HCT116 (cell line): ENCODE results near the gene FARP1. TPM values are rescaled to one million over a fixed set of nuclear protein-coding genes. Genes with fewer than 3 reads are reported as not detected.

Experiments
- ATAC-seq: fragments of 200-7000 bp; cut with Tn5 transposase; 2 replicates; pipeline ENCODE4 v1.9.1; 2020; ENCODE audit warnings: mild to moderate bottlenecking, moderate library complexity
- BruUV-seq: library from RNA; stranded (reverse); fragments of 400-500 nt; replicated peaks from 2 replicates; lab custom pipeline; 2021; lab: Mats Ljungman, UMichigan
- CTCF ChIA-PET: fragments of 300-600 bp; sonication (Branson Sonifier 250); formaldehyde crosslinking; loops from one replicate; lab custom pipeline; 2021; ENCODE audit warnings: antibody characterized with exemption; lab: Charles Lee
- POLR2A ChIA-PET: fragments of 300-600, 350-600 bp; sonication (Branson Sonifier 250); formaldehyde crosslinking; loops from one replicate; lab custom pipeline; 2021; ENCODE audit warnings: antibody characterized with exemption; lab: Charles Lee
- RAD21 ChIA-PET, 2 experiments: fragments of 300-600 bp; sonication (Branson Sonifier 250); formaldehyde crosslinking; loops; one replicate each; lab custom pipeline; 2023; ENCODE audit warnings: low total read pairs in 2 of 2; ENCODE audit not compliant: uncharacterized antibody in 2 of 2, unreplicated experiment in 2 of 2, low non-redundant PET in 1 of 2; lab: Charles Lee
- DNase-seq: peaks from one replicate; pipeline ENCODE4 v3.0.0-alpha.2; 2010; ENCODE audit warnings: low read depth, low spot score
- H2AFZ ChIP-seq: fragments of 200-600 bp; shearing (Covaris generic), sonication (generic); 2 replicates; pipeline ENCODE4 v1.6.1; 2017; ENCODE audit warnings: low read depth, mixed run types, mixed read lengths, antibody characterized with exemption, low read length; ENCODE audit not compliant: poor library complexity, severe bottlenecking
- H3K27ac ChIP-seq: 2 replicates; pipeline ENCODE4 v1.5.1; 2012; ENCODE audit warnings: low read depth, low read length
- H3K27me3 ChIP-seq: fragments of 200-600 bp; sonication (generic); 2 replicates; pipeline ENCODE4 v1.6.1; 2016; ENCODE audit warnings: mixed run types, low read length, mixed read lengths; ENCODE audit not compliant: insufficient read depth
- H3K36me3 ChIP-seq, 2 experiments: fragments of 200-500 bp in 1 of 2; fragments of 200-600 bp in 1 of 2; sonication (Bioruptor generic) in 1 of 2; sonication (generic) in 1 of 2; 2 replicates each; pipeline versions ENCODE4 v1.5.1 to v1.6.1; 2014 to 2016; ENCODE audit warnings: low read length in 2 of 2, inconsistent platforms in 1 of 2, mixed read lengths in 1 of 2, mixed run types in 1 of 2; ENCODE audit not compliant: insufficient read depth in 2 of 2, control insufficient read depth in 1 of 2
- H3K4me1 ChIP-seq, 2 experiments: fragments of 200-600 bp in 1 of 2; sonication (generic) in 1 of 2; 2 replicates each; pipeline versions ENCODE4 v1.5.1 to v1.6.1; 2012 to 2017; ENCODE audit warnings: low read length in 2 of 2, inconsistent platforms in 1 of 2, mild to moderate bottlenecking in 1 of 2, mixed read lengths in 1 of 2, mixed run types in 1 of 2, moderate library complexity in 1 of 2; ENCODE audit not compliant: insufficient read depth in 2 of 2, control insufficient read depth in 1 of 2
- H3K4me2 ChIP-seq: fragments of 200-600 bp; sonication (generic); 2 replicates; pipeline ENCODE4 v1.6.1; 2017; ENCODE audit warnings: mixed run types, low read length, mixed read lengths
- H3K4me3 ChIP-seq, 2 experiments: fragments of 200-600 bp in 1 of 2; sonication (generic) in 1 of 2; replicated peaks in 1 of 2; 2 replicates each; pipeline ENCODE4 v1.5.1; 2011 to 2016; ENCODE audit warnings: low read length in 2 of 2, control low read depth in 1 of 2, low read depth in 1 of 2, mild to moderate bottlenecking in 1 of 2, mixed read lengths in 1 of 2, mixed run types in 1 of 2
- H3K79me2 ChIP-seq: fragments of 200-600 bp; sonication (generic); 2 replicates; pipeline ENCODE4 v1.6.1; 2017; ENCODE audit warnings: mild to moderate bottlenecking, mixed run types, low read length, moderate library complexity, mixed read lengths; ENCODE audit not compliant: insufficient read depth
- H3K9ac ChIP-seq: fragments of 200-600 bp; sonication (generic); 2 replicates; pipeline ENCODE4 v1.6.1; 2016; ENCODE audit warnings: low read length, mixed read lengths
- H3K9me2 ChIP-seq: fragments of 200-600 bp; sonication (generic), shearing (Covaris generic); 2 replicates; pipeline ENCODE4 v1.6.1; 2017; ENCODE audit warnings: mixed run types, mild to moderate bottlenecking, moderate library complexity; ENCODE audit not compliant: insufficient read depth
- H3K9me3 ChIP-seq, 2 experiments: fragments of 200-500 bp in 1 of 2; fragments of 200-600 bp in 1 of 2; sonication (Bioruptor generic) in 1 of 2; sonication (generic) in 1 of 2; 2 replicates each; pipeline ENCODE4 v1.6.1; 2014 to 2017; ENCODE audit warnings: low read length in 2 of 2, mixed read lengths in 2 of 2, inconsistent platforms in 1 of 2, low read depth in 1 of 2, mild to moderate bottlenecking in 1 of 2, mixed run types in 1 of 2, moderate library complexity in 1 of 2; ENCODE audit not compliant: control insufficient read depth in 1 of 2, insufficient read depth in 1 of 2
- H4K20me1 ChIP-seq: fragments of 200-600 bp; sonication (generic), shearing (Covaris generic); 2 replicates; pipeline ENCODE4 v1.6.1; 2017; ENCODE audit warnings: mixed run types, mild to moderate bottlenecking, moderate library complexity; ENCODE audit not compliant: insufficient read depth
- CTCF ChIP-seq, 3 experiments: fragments of 200-600 bp in 1 of 3; sonication (generic) in 1 of 3; IDR thresholded peaks in 2 of 3; conservative IDR thresholded peaks in 1 of 3; 2 replicates each; pipeline ENCODE4 v1.5.1; 2012 to 2017; ENCODE audit warnings: low read depth in 2 of 3, low read length in 2 of 3, antibody characterized with exemption in 1 of 3, borderline replicate concordance in 1 of 3, control low read depth in 1 of 3, mild to moderate bottlenecking in 1 of 3, mixed read lengths in 1 of 3, mixed run types in 1 of 3, moderate library complexity in 1 of 3; ENCODE audit not compliant: insufficient read depth in 1 of 3
- EZH2 ChIP-seq: fragments of 200-600 bp; sonication (generic); IDR thresholded peaks from 2 replicates; pipeline ENCODE4 v1.6.1; 2017; ENCODE audit warnings: antibody characterized with exemption, mixed run types
- FOSL1 ChIP-seq: IDR thresholded peaks from 2 replicates; pipeline ENCODE4 v1.6.1; 2012; ENCODE audit warnings: low read depth
- POLR2AphosphoS5 ChIP-seq: IDR thresholded peaks from 2 replicates; pipeline ENCODE4 v1.6.1; 2011; ENCODE audit warnings: mild to moderate bottlenecking, low read depth, low read length, moderate library complexity
- RAD21 ChIP-seq: IDR thresholded peaks from 2 replicates; pipeline ENCODE4 v1.6.1; 2012; ENCODE audit warnings: low read depth, mild to moderate bottlenecking
- SRF ChIP-seq: IDR thresholded peaks from 2 replicates; pipeline ENCODE4 v1.6.1; 2012; ENCODE audit warnings: low read depth
- TCF7L2 ChIP-seq: IDR thresholded peaks from 2 replicates; pipeline ENCODE4 v1.7.0; 2011; ENCODE audit warnings: borderline replicate concordance, inconsistent platforms; ENCODE audit not compliant: insufficient read depth, insufficient read length; ENCODE audit errors: extremely low read depth
- YY1 ChIP-seq: IDR thresholded peaks from 2 replicates; pipeline ENCODE4 v1.6.1; 2011; ENCODE audit warnings: low read length, low read depth, moderate library complexity, mild to moderate bottlenecking; ENCODE audit not compliant: insufficient replicate concordance; ENCODE audit errors: extremely low read depth
- ZNF274 ChIP-seq: fragments of 200-500 bp; sonication (Bioruptor generic); IDR thresholded peaks from 2 replicates; pipeline ENCODE4 v1.6.1; 2014; ENCODE audit warnings: mild to moderate bottlenecking, low read depth, low read length, inconsistent platforms
- intact Hi-C: fragments of 100-400 bp; cut with micrococcal nuclease; formaldehyde crosslinking; loops from 2 replicates; pipeline ENCODE4 v1.10.0; 2022
- total RNA-seq: library from RNA; stranded (reverse); gene quantifications from one replicate; pipeline ENCODE4 v1.2.1, GENCODE V29; 2021; ENCODE audit not compliant: unreplicated experiment
- TF ChIP-seq, protein P1 (sequence below): IDR thresholded peaks from 2 replicates; pipeline ENCODE4 v1.6.1; 2012

FARP1 gene
- total RNA-seq, 1 experiment from 2014 or later = 30.5 TPM

DNA sequence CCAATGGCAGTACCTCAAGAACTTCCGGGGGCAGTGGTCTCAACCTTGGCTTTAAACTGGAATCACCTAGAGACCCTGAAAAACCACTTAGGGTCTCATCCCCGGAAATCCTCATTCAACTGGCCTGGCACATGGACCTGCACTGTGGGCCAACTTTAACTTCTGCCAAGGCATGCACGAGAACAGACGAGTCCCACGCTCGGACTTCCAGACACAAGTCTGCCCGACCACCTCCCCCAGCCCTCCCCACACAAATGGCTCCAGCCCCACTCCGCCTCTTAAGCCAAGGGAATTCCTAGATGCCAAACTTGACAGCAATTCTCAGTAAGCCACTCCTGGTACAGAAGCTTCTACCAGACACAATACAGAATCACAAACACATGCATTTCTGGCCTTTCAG lies 320.1 kb downstream of the FARP1 start (continued):
- TF ChIP-seq ZNF274 (no peak), SRF (no peak), POLR2AphosphoS5 (no peak), YY1 (no peak), EZH2 (no peak), FOSL1 (no peak)
- TF ChIP-seq, protein P1, sequence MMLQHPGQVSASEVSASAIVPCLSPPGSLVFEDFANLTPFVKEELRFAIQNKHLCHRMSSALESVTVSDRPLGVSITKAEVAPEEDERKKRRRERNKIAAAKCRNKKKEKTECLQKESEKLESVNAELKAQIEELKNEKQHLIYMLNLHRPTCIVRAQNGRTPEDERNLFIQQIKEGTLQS = no peak

- no peak for DNase-seq
Observed at GRCh38 chr13:98466634-98467236, 323.8 kb downstream of the FARP1 start.

More at GRCh38 chr13:98466634-98467236, 323.8 kb downstream of the FARP1 start:
- no peaks in the 10 kb centered on the region for H3K9me3 ChIP-seq
- no peak overlapping the region for H3K4me3 ChIP-seq
- no peaks in the 10 kb centered on the region for H3K9me2 ChIP-seq
- intact Hi-C loops = loop anchor here (5.0 kb wide), 1 partner anchor 186 kb away; no protein-coding TSS in a partner anchor
- H3K27ac ChIP-seq = no peak overlapping the region
- RAD21 ChIA-PET = no interaction called here
- H2AFZ ChIP-seq = no peak overlapping the region
- CTCF ChIA-PET = interaction anchor here (0.8 to 2.9 kb wide), 7 partner anchors 9 to 376 kb away, joined by 3 to 8 read pairs (median 4); no protein-coding TSS in a partner anchor
- TF ChIP-seq CTCF (IDR thresholded peaks at IDR 0.05 in 2 of 3, conservative IDR thresholded peaks at IDR 0.05 in 1 of 3; ENCODE audit: borderline replicate concordance in 1 of 3, insufficient read depth in 1 of 3, low read depth in 2 of 3, low read length in 2 of 3) (peak; percentile 38 to 89 (median 83); a peak in 5 of 6 replicates), RAD21 (peak; percentile 48), TCF7L2 (no peak)
- H3K36me3 ChIP-seq = peaks cover 11 to 35% of the 10 kb centered on the region in 2 experiments
- no peaks in the 10 kb centered on the region for H3K27me3 ChIP-seq
- POLR2A ChIA-PET = interaction anchor here (0.8 kb wide), 1 partner anchor 18 kb away, joined by 3 read pairs; no protein-coding TSS in a partner anchor
- peaks cover 0 to 3% of the 10 kb centered on the region in 2 experiments; a peak in 1 of 4 replicates for H3K4me1 ChIP-seq
- H3K9ac ChIP-seq = no peak overlapping the region
- no TSS peak for BruUV-seq
- H3K79me2 ChIP-seq = peaks cover 78% of the 10 kb centered on the region
- no peaks in the 10 kb centered on the region for H4K20me1 ChIP-seq
- peak; percentile 91 for ATAC-seq
- no peak overlapping the region for H3K4me2 ChIP-seq
